Mesenchymal stem cell (in vitro differentiated cells and primary cell): ENCODE measurements around the gene PRSS12.
"Not testable (repeated sequence)": the region's sequence is repeated elsewhere in the genome, so short reads cannot be mapped to it uniquely, and the experiment has no call there.

Source experiments
- DNase-seq: peaks from one replicate; pipeline ENCODE4 v3.0.0-alpha.2; 2013
- H2AFZ ChIP-seq: one replicate; pipeline ENCODE4 v1.6.1; 2013; ENCODE audit warnings: low read depth, mild to moderate bottlenecking, control low read depth, inconsistent platforms, low read length, moderate library complexity
- H2AK5ac ChIP-seq: 2 replicates; pipeline ENCODE4 v1.6.1; 2013; ENCODE audit warnings: low read length, moderate library complexity, mild to moderate bottlenecking, inconsistent platforms; ENCODE audit not compliant: severe bottlenecking
- H2BK120ac ChIP-seq: one replicate; pipeline ENCODE4 v1.6.1; 2013; ENCODE audit warnings: low read depth, mild to moderate bottlenecking, inconsistent platforms, low read length, moderate library complexity
- H2BK12ac ChIP-seq, 2 experiments: one replicate each; pipeline ENCODE4 v1.6.1; 2013; ENCODE audit warnings: inconsistent platforms in 2 of 2, low read length in 2 of 2, mild to moderate bottlenecking in 2 of 2, moderate library complexity in 2 of 2, control low read depth in 1 of 2
- H2BK15ac ChIP-seq: one replicate; pipeline ENCODE4 v1.6.1; 2013; ENCODE audit warnings: mild to moderate bottlenecking, low read depth, inconsistent platforms; ENCODE audit not compliant: poor library complexity, severe bottlenecking
- H2BK5ac ChIP-seq: 2 replicates; pipeline ENCODE4 v1.6.1; 2013; ENCODE audit warnings: low read depth, mild to moderate bottlenecking, low read length, control low read depth, inconsistent platforms; ENCODE audit not compliant: poor library complexity, severe bottlenecking
- H3K14ac ChIP-seq, 2 experiments: one replicate each; pipeline ENCODE4 v1.6.1; 2013; ENCODE audit warnings: inconsistent platforms in 2 of 2, low read length in 2 of 2, control low read depth in 1 of 2, mild to moderate bottlenecking in 1 of 2, moderate library complexity in 1 of 2
- H3K18ac ChIP-seq, 2 experiments: one replicate each; pipeline ENCODE4 v1.6.1; 2013; ENCODE audit warnings: inconsistent platforms in 2 of 2, low read length in 2 of 2, control low read depth in 1 of 2, low read depth in 1 of 2, mild to moderate bottlenecking in 1 of 2
- H3K23ac ChIP-seq, 2 experiments: one replicate each; pipeline ENCODE4 v1.6.1; 2013; ENCODE audit warnings: inconsistent platforms in 2 of 2, low read length in 2 of 2, mild to moderate bottlenecking in 2 of 2, moderate library complexity in 2 of 2, control low read depth in 1 of 2
- H3K27ac ChIP-seq: 2 replicates; pipeline ENCODE4 v1.5.1; 2013; ENCODE audit warnings: mild to moderate bottlenecking, moderate library complexity, low read length, control low read depth, inconsistent platforms; ENCODE audit not compliant: poor library complexity, severe bottlenecking
- H3K27me3 ChIP-seq, 2 experiments: 2 replicates each; pipeline versions ENCODE4 v1.6.1 to v1.7.0; 2013; ENCODE audit warnings: low read length in 2 of 2, mild to moderate bottlenecking in 2 of 2, moderate library complexity in 2 of 2, control low read depth in 1 of 2, inconsistent platforms in 1 of 2; ENCODE audit not compliant: control insufficient read depth in 1 of 2, insufficient read depth in 1 of 2
- H3K36me3 ChIP-seq, 2 experiments: 2 replicates each; pipeline versions ENCODE4 v1.6.1 to v1.7.0; 2013; ENCODE audit warnings: low read length in 2 of 2, control low read depth in 1 of 2, inconsistent platforms in 1 of 2, low read depth in 1 of 2, mild to moderate bottlenecking in 1 of 2; ENCODE audit not compliant: insufficient read depth in 2 of 2, control insufficient read depth in 1 of 2
- H3K4ac ChIP-seq, 2 experiments: one replicate each; pipeline ENCODE4 v1.6.1; 2013; ENCODE audit warnings: inconsistent platforms in 2 of 2, low read length in 2 of 2, mild to moderate bottlenecking in 2 of 2, moderate library complexity in 2 of 2, control low read depth in 1 of 2, low read depth in 1 of 2
- H3K4me1 ChIP-seq: 2 replicates; pipeline ENCODE4 v1.6.1; 2013; ENCODE audit warnings: low read depth, low read length, control low read depth; ENCODE audit not compliant: control insufficient read depth, insufficient read depth
- H3K4me2 ChIP-seq: 2 replicates; pipeline ENCODE4 v1.6.1; 2013; ENCODE audit warnings: low read length, mild to moderate bottlenecking, inconsistent platforms; ENCODE audit not compliant: poor library complexity, severe bottlenecking
- H3K4me3 ChIP-seq, 2 experiments: 2 replicates each; pipeline versions ENCODE4 v1.5.1 to v1.7.0; 2013; ENCODE audit warnings: low read length in 2 of 2, mild to moderate bottlenecking in 2 of 2, control low read depth in 1 of 2, low read depth in 1 of 2; ENCODE audit not compliant: insufficient read depth in 1 of 2
- H3K79me1 ChIP-seq: replicated peaks from 2 replicates; pipeline ENCODE4 v1.6.1; 2013; ENCODE audit warnings: mild to moderate bottlenecking, control low read depth, low read length, inconsistent platforms; ENCODE audit not compliant: poor library complexity, severe bottlenecking
- H3K9ac ChIP-seq: 2 replicates; pipeline ENCODE4 v1.7.0; 2013; ENCODE audit warnings: mild to moderate bottlenecking, low read length, moderate library complexity
- H3K9me3 ChIP-seq: 2 replicates; pipeline ENCODE4 v1.7.0; 2013; ENCODE audit warnings: mild to moderate bottlenecking, low read length; ENCODE audit not compliant: control insufficient read depth
- H4K8ac ChIP-seq: one replicate; pipeline ENCODE4 v1.6.1; 2013; ENCODE audit warnings: inconsistent platforms, mild to moderate bottlenecking, low read length, moderate library complexity
- H4K91ac ChIP-seq: one replicate; pipeline ENCODE4 v1.6.1; 2013; ENCODE audit warnings: mild to moderate bottlenecking, low read length, inconsistent platforms
- WGBS: methylation state at CpG from one replicate; pipeline ENCODE4 v1.1.7; 2013; ENCODE audit warnings: mixed read lengths; 5-methylcytosine and 5-hydroxymethylcytosine counted together

PRSS12 gene

GRCh38 chr4:118313098-118313497 lies 39.7 kb downstream of the PRSS12 start:
- H3K27ac ChIP-seq = no peak overlapping the region
- peak overlapping the region; percentile 78 for H4K8ac ChIP-seq
- H3K27me3 ChIP-seq = no peaks in the 10 kb centered on the region
- H3K18ac ChIP-seq = no peak overlapping the region
- H3K14ac ChIP-seq = no peak overlapping the region
- H3K4me2 ChIP-seq = no peak overlapping the region
- H3K4me1 ChIP-seq = no peaks in the 10 kb centered on the region
- no peak overlapping the region for H2AFZ ChIP-seq
- no peak overlapping the region for H3K4me3 ChIP-seq
- H3K9me3 ChIP-seq = no peaks in the 10 kb centered on the region
- peak; percentile 69 for DNase-seq
- no peak overlapping the region for H4K91ac ChIP-seq
- H3K4ac ChIP-seq = no peak overlapping the region
- no peaks in the 10 kb centered on the region for H3K79me1 ChIP-seq
- no peak overlapping the region for H3K9ac ChIP-seq
- no peak overlapping the region for H2BK120ac ChIP-seq
- no peak overlapping the region for H3K23ac ChIP-seq
- whole genome bisulfite sequencing = 84% methylated on average over 5 of the region's 6 CpGs
- H3K36me3 ChIP-seq = no peaks in the 10 kb centered on the region
- no peak overlapping the region for H2BK15ac ChIP-seq
- H2BK12ac ChIP-seq = no peak overlapping the region
- no peak overlapping the region for H2BK5ac ChIP-seq
- no peak overlapping the region for H2AK5ac ChIP-seq

- no peak for DNase-seq
- no peaks in the 10 kb centered on the region for H3K4me1 ChIP-seq
- no peak overlapping the region for H3K27ac ChIP-seq
- H3K14ac ChIP-seq = no peak overlapping the region
- H3K4ac ChIP-seq = no peak overlapping the region
- H2AFZ ChIP-seq = no peak overlapping the region
- no peak overlapping the region for H2AK5ac ChIP-seq
- no peaks in the 10 kb centered on the region for H3K27me3 ChIP-seq
- no peak overlapping the region for H4K8ac ChIP-seq
- H3K18ac ChIP-seq = no peak overlapping the region
- no peak overlapping the region for H4K91ac ChIP-seq
- H3K79me1 ChIP-seq = no peaks in the 10 kb centered on the region
- H3K9ac ChIP-seq = no peak overlapping the region
- WGBS = 63% methylated on average over 2 of the region's 4 CpGs
- no peak overlapping the region for H3K23ac ChIP-seq
- H3K9me3 ChIP-seq = no peaks in the 10 kb centered on the region
- no peak overlapping the region for H2BK12ac ChIP-seq
- H2BK15ac ChIP-seq = no peak overlapping the region
- H3K36me3 ChIP-seq = no peaks in the 10 kb centered on the region
- H2BK5ac ChIP-seq = no peak overlapping the region
- H2BK120ac ChIP-seq = no peak overlapping the region
- H3K4me2 ChIP-seq = no peak overlapping the region
- no peak overlapping the region for H3K4me3 ChIP-seq
These were observed 44.3 kb downstream of the PRSS12 start for GRCh38 chr4:118308306-118309030.

DNA sequence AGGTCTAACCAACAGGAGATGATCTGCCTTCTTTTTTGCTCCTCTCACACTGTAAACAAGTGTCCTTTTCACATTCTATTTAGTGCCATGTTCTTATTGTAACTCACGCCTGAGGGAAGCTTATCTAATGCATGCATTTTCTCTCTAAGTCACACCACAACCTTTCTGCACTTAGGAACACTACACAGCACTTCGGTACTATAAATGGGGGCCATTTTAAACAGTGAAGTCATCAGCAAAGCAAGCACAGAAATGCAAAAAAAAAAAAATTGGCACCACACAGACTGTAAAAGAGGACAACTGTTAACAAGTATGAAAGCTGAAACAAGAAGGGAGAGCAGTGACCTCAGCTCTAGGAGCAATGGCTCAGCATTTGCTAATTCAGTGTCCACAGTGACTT lies 45.2 kb downstream of the PRSS12 start:
- Histone ChIP-seq H3K18ac (no peak overlapping the region), H2AFZ (no peak overlapping the region), H3K9ac (no peak overlapping the region), H2BK15ac (no peak overlapping the region), H4K91ac (no peak overlapping the region), H3K4me3 (no peak overlapping the region), H2BK5ac (no peak overlapping the region), H3K4me1 (no peaks in the 10 kb centered on the region), H3K27me3 (no peaks in the 10 kb centered on the region), H2BK120ac (no peak overlapping the region), H2AK5ac (no peak overlapping the region), H3K27ac (no peak overlapping the region), H3K23ac (no peak overlapping the region), H3K14ac (no peak overlapping the region), H3K36me3 (no peaks in the 10 kb centered on the region), H4K8ac (no peak overlapping the region), H3K9me3 (no peaks in the 10 kb centered on the region), H2BK12ac (no peak overlapping the region), H3K79me1 (no peaks in the 10 kb centered on the region), H3K4me2 (no peak overlapping the region), H3K4ac (no peak overlapping the region)
- peak; percentile 34 for DNase-seq
- WGBS = 45% methylated on average over 2 of the region's 2 CpGs

DNA sequence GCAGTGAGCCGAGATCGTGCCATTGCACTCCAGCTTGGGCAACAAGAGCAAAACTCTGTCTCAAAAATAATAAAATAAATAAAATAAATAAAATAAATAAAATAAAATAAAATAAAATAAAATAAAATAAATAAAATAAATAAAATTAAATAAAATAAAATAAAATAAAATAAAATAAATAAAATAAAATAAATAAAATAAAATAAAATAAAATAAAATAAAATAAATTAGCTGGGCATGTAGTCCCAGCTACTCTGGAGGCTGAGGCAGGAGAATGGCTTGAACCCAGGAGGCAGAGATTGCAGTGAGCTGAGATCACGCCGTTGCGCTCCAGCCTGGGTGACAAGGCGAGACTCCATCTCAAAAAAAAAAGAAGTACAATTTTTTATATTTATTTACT lies 53.2 kb downstream of the PRSS12 start:
- not testable (repeated sequence) for H3K27me3 ChIP-seq, H3K9ac ChIP-seq, H2BK12ac ChIP-seq, DNase-seq, H3K4me3 ChIP-seq, H3K4me2 ChIP-seq, H4K91ac ChIP-seq, H2AFZ ChIP-seq, H2BK15ac ChIP-seq, H3K23ac ChIP-seq, H3K9me3 ChIP-seq, H3K4me1 ChIP-seq, H3K18ac ChIP-seq, H2BK5ac ChIP-seq, H3K36me3 ChIP-seq, H3K14ac ChIP-seq, H3K79me1 ChIP-seq, H3K4ac ChIP-seq, H3K27ac ChIP-seq, H2AK5ac ChIP-seq, H2BK120ac ChIP-seq, H4K8ac ChIP-seq
- no CpG with 5 or more reads among the region's 6 CpGs for WGBS
